Keratinocyte (primary cell): ENCODE measurements around the gene RBL1.

Experiments used
- CTCF ChIP-seq, 3 experiments: IDR thresholded peaks in 1 of 3; conservative IDR thresholded peaks in 1 of 3; optimal IDR thresholded peaks in 1 of 3; 2 replicates in 2 of 3; 3 replicates in 1 of 3; pipeline versions ENCODE3 to v1.5.1; 2011; ENCODE audit warnings: low read length in 3 of 3, mild to moderate bottlenecking in 3 of 3, moderate library complexity in 2 of 3, control low read depth in 1 of 3, inconsistent platforms in 1 of 3; ENCODE audit not compliant: insufficient read depth in 2 of 3; ENCODE audit errors: extremely low read depth in 1 of 3
- EZH2 ChIP-seq: IDR thresholded peaks from one replicate; pipeline ENCODE4 v1.6.1; 2012; ENCODE audit warnings: inconsistent platforms, mild to moderate bottlenecking, low read length, moderate library complexity

DNA sequence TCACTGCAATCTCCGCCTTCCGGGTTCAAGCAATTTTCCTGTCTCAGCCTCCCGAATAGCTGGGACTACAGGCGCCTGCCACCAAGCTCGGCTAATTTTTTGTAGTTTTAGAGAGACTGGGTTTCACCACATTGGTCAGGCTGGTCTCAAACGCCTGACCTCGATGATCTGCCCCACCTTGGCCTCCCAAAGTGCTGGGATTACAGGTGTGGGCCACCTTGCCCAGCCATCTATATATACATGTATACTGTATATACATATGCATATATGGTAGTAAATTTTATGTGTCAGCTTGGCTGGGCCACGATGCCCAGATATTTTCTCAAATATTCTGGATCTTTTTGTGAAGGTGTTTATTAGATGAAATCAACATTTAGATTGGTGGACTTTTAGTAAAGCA, 18.8 kb downstream of the RBL1 start:
- TF ChIP-seq CTCF (optimal IDR thresholded peaks at IDR 0.05 in 1 of 3, IDR thresholded peaks at IDR 0.05 in 1 of 3, conservative IDR thresholded peaks at IDR 0.05 in 1 of 3; ENCODE audit: extremely low read depth in 1 of 3, insufficient read depth in 2 of 3, low read length in 3 of 3): no peak
- TF ChIP-seq EZH2: no peak
